Stimulated activated CD8-positive, alpha-beta memory T cell treated with anti-CD3 and anti-CD28 coated beads, Interleukin-15, amount 100 ng/mL, for 24 hours (primary cell): ENCODE measurements around the gene BCL7A.

Source experiments
- DNase-seq: peaks from one replicate; pipeline ENCODE4 v3.0.0-alpha.2; 2020; ENCODE audit warnings: low read depth

Gene BCL7A

GRCh38 chr12:122001466-122002209 is 20.0 kb upstream of the BCL7A start:
- no peak for DNase-seq

- no peak for DNase-seq
These were observed 17.8 kb upstream of the BCL7A start for GRCh38 chr12:122003651-122004611.

- DNase-seq, result no peak
These were observed 17.0 kb upstream of the BCL7A start for GRCh38 chr12:122004633-122005071.

- DNase-seq, result no peak
These were observed 16.4 kb upstream of the BCL7A start for GRCh38 chr12:122005252-122005776.

GRCh38 chr12:122006186-122006926 is 15.3 kb upstream of the BCL7A start:
- no peak for DNase-seq

GRCh38 chr12:122009741-122010140 is 11.9 kb upstream of the BCL7A start:
- DNase-seq, result no peak

GRCh38 chr12:122012184-122012583 is 9.5 kb upstream of the BCL7A start:
- DNase-seq, result no peak

- DNase-seq, result no peak
These were observed 8.5 kb upstream of the BCL7A start for GRCh38 chr12:122013136-122013535.

GRCh38 chr12:122013791-122014590 is 7.7 kb upstream of the BCL7A start:
- DNase-seq, result no peak

- DNase-seq, result no peak
These were observed 6.9 kb upstream of the BCL7A start for GRCh38 chr12:122014781-122015180.

- DNase-seq, result no peak
These were observed 3.2 kb upstream of the BCL7A start for GRCh38 chr12:122018457-122018856.

- DNase-seq, result no peak
These were observed 2.7 kb upstream of the BCL7A start for GRCh38 chr12:122018937-122019336.

- DNase-seq, result no peak
These were observed 890 bp upstream of the BCL7A start for GRCh38 chr12:122020795-122021192.

- no peak for DNase-seq
These were observed 377 bp upstream of the BCL7A start for GRCh38 chr12:122021193-122021821.

- no peak for DNase-seq
These were observed 982 bp downstream of the BCL7A start for GRCh38 chr12:122022393-122023338.

GRCh38 chr12:122023339-122024131 is 1.9 kb downstream of the BCL7A start:
- DNase-seq, result no peak

- no peak for DNase-seq
These were observed 2.6 kb downstream of the BCL7A start for GRCh38 chr12:122024132-122024785.

GRCh38 chr12:122026706-122027333 is 5.1 kb downstream of the BCL7A start:
- no peak for DNase-seq
